ENCODE results near the gene IQSEC1.

Gene IQSEC1

GRCh38 chr3:12947504-12948369 is 125.5 kb downstream of the IQSEC1 start:
- DNase-seq (ENCODE audit: low read depth), result peak; percentile 45
- no peak overlapping the region for H3K4me3 ChIP-seq (ENCODE audit: low read length)
- TF ChIP-seq CTCF (conservative IDR thresholded peaks at IDR 0.05; ENCODE audit: low read depth, low read length), result peak; percentile 25

GRCh38 chr3:12946649-12947316 is 126.4 kb downstream of the IQSEC1 start:
- TF ChIP-seq CTCF (conservative IDR thresholded peaks at IDR 0.05; ENCODE audit: low read depth, low read length), result no peak
- no peak overlapping the region for H3K4me3 ChIP-seq (ENCODE audit: low read length)

DNA sequence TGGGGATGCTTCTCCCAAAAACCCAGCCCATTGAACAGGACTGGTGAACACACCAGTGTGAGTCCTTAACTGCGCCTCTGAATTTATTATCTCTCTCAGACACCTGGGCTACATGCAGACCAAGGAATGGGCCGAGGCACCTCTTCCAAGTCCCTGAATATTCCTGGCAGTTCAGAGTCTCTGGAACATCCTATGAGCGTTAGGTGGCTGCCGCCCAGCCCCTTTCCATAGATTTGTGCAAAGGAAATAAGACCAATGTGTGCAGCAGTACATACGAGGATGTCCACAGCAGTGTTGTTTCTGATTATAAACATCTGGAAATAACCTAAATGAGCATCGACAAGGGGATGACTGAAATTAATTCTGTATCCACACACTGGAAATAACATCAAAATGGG is 127.0 kb downstream of the IQSEC1 start:
- DNase-seq (ENCODE audit: low read depth), result no peak
- H3K4me3 ChIP-seq (ENCODE audit: low read length), result no peak overlapping the region
- no peak for TF ChIP-seq CTCF (conservative IDR thresholded peaks at IDR 0.05; ENCODE audit: low read depth, low read length)

More at GRCh38 chr3:12946649-12947316, 126.4 kb downstream of the IQSEC1 start:
- DNase-seq (ENCODE audit: low read depth), result no peak

- TF ChIP-seq CTCF (conservative IDR thresholded peaks at IDR 0.05; ENCODE audit: low read depth, low read length), result no peak
- DNase-seq (ENCODE audit: low read depth), result no peak
- H3K4me3 ChIP-seq (ENCODE audit: low read length), result no peak overlapping the region
Measured at GRCh38 chr3:12944849-12945248, 128.4 kb downstream of the IQSEC1 start.

DNA sequence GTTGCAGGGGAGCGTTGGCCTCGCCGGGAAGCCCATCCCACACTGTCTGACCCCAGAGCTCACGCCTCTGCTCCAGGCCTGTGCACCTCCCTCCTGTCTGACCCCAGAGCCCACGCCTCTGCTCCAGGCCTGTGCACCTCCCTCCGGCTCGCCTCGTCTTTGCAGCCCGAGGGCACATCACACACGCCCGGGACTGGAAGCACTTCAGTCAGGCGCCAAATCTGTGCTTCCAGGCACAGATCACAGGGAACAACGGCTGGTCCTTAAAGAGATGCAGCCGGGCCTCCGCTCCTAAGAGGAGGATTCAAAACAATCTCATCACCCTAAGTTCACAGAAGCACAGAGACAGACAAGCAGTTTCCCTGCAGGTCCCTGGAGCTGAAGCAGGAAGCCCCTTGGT is 128.8 kb downstream of the IQSEC1 start:
- TF ChIP-seq CTCF (conservative IDR thresholded peaks at IDR 0.05; ENCODE audit: low read depth, low read length), result no peak
- H3K4me3 ChIP-seq (ENCODE audit: low read length), result no peak overlapping the region
- no peak for DNase-seq (ENCODE audit: low read depth)

DNA sequence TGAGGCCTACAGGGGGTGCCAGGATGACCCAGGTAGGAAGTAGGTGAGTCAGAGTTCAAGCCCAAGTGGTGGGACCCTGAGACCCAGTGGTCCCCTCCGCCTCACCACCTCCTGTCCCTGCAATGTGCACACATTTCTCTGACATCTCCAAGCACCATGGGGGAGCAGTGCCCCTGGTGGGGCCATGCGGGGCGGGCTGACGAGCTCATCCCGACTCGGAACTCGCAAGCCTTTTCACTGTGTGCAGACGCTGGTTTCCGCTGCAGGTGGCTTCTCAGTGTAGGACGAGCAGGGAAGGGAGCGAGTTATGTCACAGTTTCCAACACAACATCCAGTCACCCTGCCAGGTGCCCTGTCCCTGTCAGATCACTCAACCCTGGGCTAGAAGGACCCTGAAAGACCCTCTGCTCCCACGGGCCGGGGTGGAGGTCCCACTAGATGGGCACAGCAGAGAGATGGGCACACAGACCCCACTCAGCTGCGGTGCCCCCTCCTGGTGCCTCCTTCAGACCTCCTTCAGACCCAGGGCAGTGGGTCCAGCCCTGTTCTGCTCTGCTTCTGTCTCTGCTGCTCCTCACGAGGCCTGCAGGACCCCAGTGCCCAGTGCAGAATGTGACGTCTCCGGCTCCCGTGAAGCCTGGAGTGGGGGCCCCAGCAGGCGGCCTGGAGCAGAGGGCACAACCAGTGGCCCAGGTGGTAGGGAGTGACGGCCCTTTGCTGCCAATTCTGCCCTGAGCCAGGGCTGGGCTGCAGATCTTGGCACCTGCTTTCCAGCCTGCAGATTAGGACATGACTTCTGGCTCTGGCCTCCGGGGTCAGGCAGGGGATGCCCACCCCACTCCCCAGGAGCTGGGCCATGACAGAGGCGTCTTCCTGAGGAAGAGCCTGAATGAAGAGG is 129.9 kb downstream of the IQSEC1 start:
- peak; percentile 7 for TF ChIP-seq CTCF (conservative IDR thresholded peaks at IDR 0.05; ENCODE audit: low read depth, low read length)
- H3K4me3 ChIP-seq (ENCODE audit: low read length), result no peak overlapping the region
- DNase-seq (ENCODE audit: low read depth), result no peak
